Esophagus muscularis mucosa (tissue), 3 donors: ENCODE measurements around the gene POLR2M.

Source experiments
- CTCF ChIP-seq, 3 experiments: fragments of 200-600 bp in 2 of 3; fragments of 450-650 bp in 1 of 3; sonication (generic) in 2 of 3; IDR thresholded peaks; one replicate each; pipeline ENCODE4 v1.5.1; 2017 to 2019; ENCODE audit warnings: antibody characterized with exemption in 3 of 3, mild to moderate bottlenecking in 2 of 3, moderate library complexity in 1 of 3
- POLR2AphosphoS5 ChIP-seq, 2 donors: sonication (generic); formaldehyde crosslinking; IDR thresholded peaks; one replicate each; pipeline ENCODE4 v1.6.1; 2017; ENCODE audit warnings: antibody characterized with exemption in 2 of 2

DNA sequence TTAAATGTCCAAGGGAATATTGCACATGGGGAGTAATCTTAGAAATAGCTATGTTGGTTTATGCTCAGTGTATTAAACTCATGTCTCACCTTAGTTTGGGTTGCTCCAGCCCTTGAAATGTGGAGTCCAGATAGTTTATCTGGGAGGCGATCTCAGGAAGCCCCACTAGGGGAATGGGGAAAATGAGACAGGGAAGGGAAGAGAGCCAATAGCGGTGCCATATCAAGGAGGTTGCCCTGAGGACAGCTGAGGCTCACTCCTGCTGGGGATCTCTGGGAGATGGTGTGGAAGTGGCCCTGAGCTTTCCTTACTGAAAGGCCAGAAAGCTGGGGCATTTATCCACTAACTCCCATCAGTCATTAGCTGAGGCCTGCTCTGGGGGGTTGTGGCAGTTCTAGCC lies 43.3 kb upstream of the POLR2M start:
- TF ChIP-seq CTCF (IDR thresholded peaks at IDR 0.05) (no peak), POLR2AphosphoS5 (IDR thresholded peaks at IDR 0.05) (no peak)
